ENCODE data around the gene ARHGEF4. TPM values are rescaled to one million over a fixed set of nuclear protein-coding genes. Genes with fewer than 3 reads are reported as not detected.

The ARHGEF4 gene
- polyA plus RNA-seq, 3 donors: 0.05 TPM; not detected in 2

GRCh38 chr2:131046918-131047652 is 210.4 kb downstream of the ARHGEF4 start:
- H3K4me1 Mint-ChIP-seq: no peaks in the 10 kb centered on the region
- Histone ChIP-seq H3K36me3 (replicated peaks in 1 of 2; ENCODE audit: control insufficient read depth in 1 of 2, insufficient read depth in 2 of 2, low read length in 2 of 2) (peaks cover 49 to 59% of the 10 kb centered on the region in 2 donors), H3K27ac (ENCODE audit: low read depth in 1 of 2, low read length in 2 of 2) (no peak overlapping the region), H3K4me3 (replicated peaks in 1 of 3; ENCODE audit: low read depth in 2 of 3, low read length in 3 of 3) (no peak overlapping the region), H3K4me2 (replicated peaks; ENCODE audit: extremely low read depth, low read length, poor library complexity, severe bottlenecking) (no peak overlapping the region), H3K4me1 (ENCODE audit: control insufficient read depth in 1 of 2, insufficient read depth in 2 of 2, low read length in 2 of 2) (no peaks in the 10 kb centered on the region), H3K79me2 (ENCODE audit: insufficient read depth, low read length) (no peaks in the 10 kb centered on the region), H3K9me3 (replicated peaks in 1 of 2; ENCODE audit: control insufficient read depth in 1 of 2, insufficient read depth in 1 of 2, low read length in 2 of 2) (no peaks in the 10 kb centered on the region), H3K27me3 (ENCODE audit: control insufficient read depth in 2 of 2, insufficient read depth in 2 of 2, low read length in 2 of 2) (no peaks in the 10 kb centered on the region), H3K9ac (ENCODE audit: insufficient read depth, low read length, poor library complexity, severe bottlenecking) (no peak overlapping the region), H2AFZ (ENCODE audit: insufficient read depth, low read depth, low read length, poor library complexity, severe bottlenecking) (no peak overlapping the region), H4K20me1 (ENCODE audit: insufficient read depth, low read length) (peaks cover 24% of the 10 kb centered on the region)
- 96% methylated on average over 8 of the region's 18 CpGs for WGBS (ENCODE audit: insufficient coverage)
- peaks cover 0 to 6% (median 6%) of the 10 kb centered on the region in 3 donors for H3K27me3 Mint-ChIP-seq (ENCODE audit: low read depth in 3 of 3)
- intact Hi-C loops (cut with micrococcal nuclease): no loop called here
- no peak overlapping the region for H3K4me3 Mint-ChIP-seq
- H3K36me3 Mint-ChIP-seq: peaks cover 53 to 57% of the 10 kb centered on the region in 2 donors
- no peak for TF ChIP-seq CTCF (IDR thresholded peaks at IDR 0.05)
- no peaks in the 10 kb centered on the region for H3K9me3 Mint-ChIP-seq
- no peak for DNase-seq
- H3K27ac Mint-ChIP-seq: peak overlapping the region in 3 of 7 donors; percentile 10 to 60 (median 44)

GRCh38 chr2:131047920-131048560 is 211.3 kb downstream of the ARHGEF4 start:
- Histone ChIP-seq H3K79me2 (ENCODE audit: insufficient read depth, low read length) (no peaks in the 10 kb centered on the region), H3K36me3 (replicated peaks in 1 of 2; ENCODE audit: control insufficient read depth in 1 of 2, insufficient read depth in 2 of 2, low read length in 2 of 2) (peaks cover 58 to 69% of the 10 kb centered on the region in 2 donors), H3K9me3 (replicated peaks in 1 of 2; ENCODE audit: control insufficient read depth in 1 of 2, insufficient read depth in 1 of 2, low read length in 2 of 2) (no peaks in the 10 kb centered on the region), H2AFZ (ENCODE audit: insufficient read depth, low read depth, low read length, poor library complexity, severe bottlenecking) (no peak overlapping the region), H3K4me1 (ENCODE audit: control insufficient read depth in 1 of 2, insufficient read depth in 2 of 2, low read length in 2 of 2) (no peaks in the 10 kb centered on the region), H3K27ac (ENCODE audit: low read depth in 1 of 2, low read length in 2 of 2) (no peak overlapping the region), H3K27me3 (ENCODE audit: control insufficient read depth in 2 of 2, insufficient read depth in 2 of 2, low read length in 2 of 2) (no peaks in the 10 kb centered on the region), H3K4me2 (replicated peaks; ENCODE audit: extremely low read depth, low read length, poor library complexity, severe bottlenecking) (no peak overlapping the region), H3K9ac (ENCODE audit: insufficient read depth, low read length, poor library complexity, severe bottlenecking) (no peak overlapping the region), H4K20me1 (ENCODE audit: insufficient read depth, low read length) (peaks cover 33% of the 10 kb centered on the region), H3K4me3 (replicated peaks in 1 of 3; ENCODE audit: low read depth in 2 of 3, low read length in 3 of 3) (no peak overlapping the region)
- intact Hi-C loops (cut with micrococcal nuclease): no loop called here
- WGBS (ENCODE audit: insufficient coverage): 96% methylated on average over 6 of the region's 11 CpGs
- H3K27me3 Mint-ChIP-seq (ENCODE audit: low read depth in 3 of 3): peaks cover 1 to 2% (median 1%) of the 10 kb centered on the region in 3 donors
- peaks cover 62 to 66% of the 10 kb centered on the region in 2 donors for H3K36me3 Mint-ChIP-seq
- no peak for DNase-seq
- no peak overlapping the region for H3K4me3 Mint-ChIP-seq
- H3K4me1 Mint-ChIP-seq: no peaks in the 10 kb centered on the region
- no peaks in the 10 kb centered on the region for H3K9me3 Mint-ChIP-seq
- H3K27ac Mint-ChIP-seq: peak overlapping the region in 6 of 7 donors; percentile 3 to 62 (median 44)
- TF ChIP-seq CTCF (IDR thresholded peaks at IDR 0.05): no peak

Data from CD14-positive monocyte (primary cell).